Liver (tissue), 9 donors: ENCODE data around the gene KCNIP4. TPM values are rescaled to one million over a fixed set of nuclear protein-coding genes. Genes with fewer than 3 reads are reported as not detected.

Experiments used
- DNase-seq: peaks from one replicate; pipeline ENCODE4 v3.0.0-alpha.2; 2017; ENCODE audit warnings: low spot score
- H3K27ac ChIP-seq, 2 donors: one replicate each; pipeline ENCODE4 v1.7.0; 2013; ENCODE audit warnings: inconsistent platforms in 2 of 2, low read length in 2 of 2, control low read depth in 1 of 2, low read depth in 1 of 2, mild to moderate bottlenecking in 1 of 2
- H3K27me3 ChIP-seq, 4 donors: one replicate each; pipeline versions ENCODE4 v1.6.1 to v1.7.0; 2013; ENCODE audit warnings: low read length in 3 of 4, inconsistent platforms in 1 of 4, mild to moderate bottlenecking in 1 of 4, moderate library complexity in 1 of 4; ENCODE audit not compliant: control insufficient read depth in 4 of 4, insufficient read depth in 4 of 4
- H3K36me3 ChIP-seq, 4 donors: one replicate each; pipeline versions ENCODE4 v1.6.1 to v1.7.0; 2013; ENCODE audit warnings: low read length in 3 of 4, mild to moderate bottlenecking in 3 of 4, low read depth in 1 of 4, moderate library complexity in 1 of 4; ENCODE audit not compliant: control insufficient read depth in 4 of 4, insufficient read depth in 3 of 4
- H3K4me1 ChIP-seq, 4 donors: one replicate each; pipeline versions ENCODE4 v1.6.1 to v1.7.0; 2013; ENCODE audit warnings: low read length in 3 of 4, mild to moderate bottlenecking in 3 of 4, moderate library complexity in 1 of 4; ENCODE audit not compliant: control insufficient read depth in 4 of 4, insufficient read depth in 4 of 4
- H3K4me3 ChIP-seq, 3 donors: one replicate each; pipeline versions ENCODE4 v1.6.1 to v1.7.0; 2013; ENCODE audit warnings: low read length in 3 of 3, control low read depth in 1 of 3, low read depth in 1 of 3, mild to moderate bottlenecking in 1 of 3
- H3K9ac ChIP-seq, 2 donors: one replicate each; pipeline ENCODE4 v1.7.0; 2013; ENCODE audit warnings: low read length in 2 of 2, mild to moderate bottlenecking in 2 of 2, moderate library complexity in 2 of 2, control low read depth in 1 of 2, low read depth in 1 of 2
- H3K9me3 ChIP-seq, 4 donors: one replicate each; pipeline versions ENCODE4 v1.6.1 to v1.7.0; 2013; ENCODE audit warnings: low read length in 3 of 4; ENCODE audit not compliant: control insufficient read depth in 4 of 4
- EGR1 ChIP-seq, 2 donors: IDR thresholded peaks; 2 replicates each; pipeline ENCODE4 v1.6.1; 2016 to 2018; ENCODE audit warnings: antibody characterized with exemption in 2 of 2, low read depth in 2 of 2
- FOXA1 ChIP-seq: IDR thresholded peaks from 2 replicates; pipeline ENCODE4 v1.6.1; 2016; ENCODE audit warnings: antibody characterized with exemption
- FOXA2 ChIP-seq: IDR thresholded peaks from 2 replicates; pipeline ENCODE4 v1.6.1; 2016; ENCODE audit warnings: antibody characterized with exemption
- GABPA ChIP-seq, 2 donors: IDR thresholded peaks in 1 of 2; conservative IDR thresholded peaks in 1 of 2; 2 replicates each; pipeline ENCODE4 v1.6.1; 2016; ENCODE audit warnings: antibody characterized with exemption in 2 of 2, mild to moderate bottlenecking in 1 of 2, moderate library complexity in 1 of 2
- HNF4A ChIP-seq, 2 donors: conservative IDR thresholded peaks; 2 replicates each; pipeline ENCODE4 v1.6.1; 2016; ENCODE audit warnings: antibody characterized with exemption in 2 of 2, mild to moderate bottlenecking in 2 of 2
- HNF4G ChIP-seq: IDR thresholded peaks from 2 replicates; pipeline ENCODE4 v1.6.1; 2016; ENCODE audit warnings: antibody characterized with exemption
- JUND ChIP-seq, 2 donors: IDR thresholded peaks; 2 replicates each; pipeline ENCODE4 v1.6.1; 2016; ENCODE audit warnings: antibody characterized with exemption in 2 of 2
- NR2F2 ChIP-seq: IDR thresholded peaks from 2 replicates; pipeline ENCODE4 v1.6.1; 2016; ENCODE audit warnings: antibody characterized with exemption
- RAD21 ChIP-seq, 2 donors: IDR thresholded peaks; 2 replicates each; pipeline ENCODE4 v1.6.1; 2016; ENCODE audit warnings: antibody characterized with exemption in 2 of 2, mild to moderate bottlenecking in 2 of 2
- RXRA ChIP-seq, 2 donors: IDR thresholded peaks; 2 replicates each; pipeline ENCODE4 v1.6.1; 2017 to 2018; ENCODE audit warnings: antibody characterized with exemption in 2 of 2, mild to moderate bottlenecking in 1 of 2
- SP1 ChIP-seq: IDR thresholded peaks from 2 replicates; pipeline ENCODE4 v1.6.1; 2018; ENCODE audit warnings: antibody characterized with exemption, mild to moderate bottlenecking
- TAF1 ChIP-seq: conservative IDR thresholded peaks from 2 replicates; pipeline ENCODE4 v1.6.1; 2016; ENCODE audit warnings: antibody characterized with exemption, mild to moderate bottlenecking
- YY1 ChIP-seq: IDR thresholded peaks from 2 replicates; pipeline ENCODE4 v1.6.1; 2016; ENCODE audit warnings: antibody characterized with exemption, mild to moderate bottlenecking
- WGBS: extraction: QIAGEN DNeasy Blood & Tissue Kit; methylation state at CpG from one replicate; pipeline ENCODE4 v1.1.7; 2013; 5-methylcytosine and 5-hydroxymethylcytosine counted together
- polyA plus RNA-seq, 2 donors: library from polyadenylated mRNA; stranded (reverse) in 1 of 2; unstranded in 1 of 2; fragments of 200-250 nt in 1 of 2; fragments of >200 nt in 1 of 2; fragmentation: Nextera tagmentation in 1 of 2; extraction: Ambion mirVana in 1 of 2; gene quantifications; one replicate each; pipeline versions ENCODE4 v1.2.1 to v1.2.3, GENCODE V29; 2013 to 2015
- total RNA-seq, 2 donors: library from RNA; depleted of rRNA; stranded (reverse); fragments of >200 nt; gene quantifications; one replicate each; pipeline ENCODE4 v1.2.3, GENCODE V29; 2014
- TF ChIP-seq, protein P1 (sequence below): IDR thresholded peaks from 2 replicates; pipeline ENCODE4 v1.6.1; 2016; ENCODE audit warnings: antibody characterized with exemption
- TF ChIP-seq, protein P2 (sequence below): fragments of 150-350 bp; IDR thresholded peaks from 2 replicates; pipeline ENCODE4 v1.5.1; 2017; ENCODE audit warnings: improper control_type of control experiment, low read depth, low read length; ENCODE audit not compliant: missing input control
- TF ChIP-seq, protein P3 (sequence below): IDR thresholded peaks from 2 replicates; pipeline ENCODE4 v1.6.1; 2016; ENCODE audit warnings: antibody characterized with exemption
- TF ChIP-seq, protein P4 (sequence below): IDR thresholded peaks from 2 replicates; pipeline ENCODE4 v1.6.1; 2016; ENCODE audit warnings: antibody characterized with exemption, mild to moderate bottlenecking
- TF ChIP-seq, protein P5 (sequence below): IDR thresholded peaks from 2 replicates; pipeline ENCODE4 v1.6.1; 2016; ENCODE audit warnings: antibody characterized with exemption
- donor health status: healthy.
- donor health status: healthy.
- donor health status: healthy.
- donor health status: healthy.
- donor health status: healthy.

KCNIP4 gene
- total and polyA plus RNA-seq, 4 donors, result 0.08 to 0.14 TPM; not detected in 2

DNA sequence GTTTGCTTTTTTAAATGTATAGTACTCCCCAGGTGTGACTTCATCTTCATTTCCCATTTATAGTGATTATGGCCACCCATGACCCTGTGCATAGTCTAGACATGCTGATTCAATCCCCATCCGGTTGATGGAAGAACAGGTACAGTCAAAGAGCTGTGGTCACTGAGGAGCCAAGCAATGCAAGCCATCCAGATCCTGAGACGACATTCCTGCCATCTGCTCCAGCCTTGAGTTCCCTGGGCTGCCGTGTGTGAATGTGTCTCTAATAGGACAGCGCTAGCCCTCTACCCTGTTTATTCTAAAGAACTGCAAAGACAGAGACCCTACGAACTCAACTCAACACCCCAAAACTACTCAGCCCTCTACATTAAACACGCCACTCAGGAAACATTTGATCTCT is 1.7 kb downstream of the KCNIP4 start:
- Histone ChIP-seq H3K9me3 (no peaks in the 10 kb centered on the region), H3K36me3 (no peaks in the 10 kb centered on the region), H3K4me3 (no peak overlapping the region), H3K9ac (no peak overlapping the region), H3K4me1 (peaks cover 0 to 6% (median 2%) of the 10 kb centered on the region in 4 donors), H3K27me3 (peaks cover 0 to 11% (median under 1%) of the 10 kb centered on the region in 4 donors), H3K27ac (no peak overlapping the region)
- TF ChIP-seq GABPA (IDR thresholded peaks at IDR 0.05 in 1 of 2, conservative IDR thresholded peaks at IDR 0.05 in 1 of 2) (no peak), HNF4A (conservative IDR thresholded peaks at IDR 0.05) (no peak), FOXA2 (no peak)
- WGBS, result 71% methylated on average over 6 of the region's 6 CpGs
- DNase-seq, result no peak

DNA sequence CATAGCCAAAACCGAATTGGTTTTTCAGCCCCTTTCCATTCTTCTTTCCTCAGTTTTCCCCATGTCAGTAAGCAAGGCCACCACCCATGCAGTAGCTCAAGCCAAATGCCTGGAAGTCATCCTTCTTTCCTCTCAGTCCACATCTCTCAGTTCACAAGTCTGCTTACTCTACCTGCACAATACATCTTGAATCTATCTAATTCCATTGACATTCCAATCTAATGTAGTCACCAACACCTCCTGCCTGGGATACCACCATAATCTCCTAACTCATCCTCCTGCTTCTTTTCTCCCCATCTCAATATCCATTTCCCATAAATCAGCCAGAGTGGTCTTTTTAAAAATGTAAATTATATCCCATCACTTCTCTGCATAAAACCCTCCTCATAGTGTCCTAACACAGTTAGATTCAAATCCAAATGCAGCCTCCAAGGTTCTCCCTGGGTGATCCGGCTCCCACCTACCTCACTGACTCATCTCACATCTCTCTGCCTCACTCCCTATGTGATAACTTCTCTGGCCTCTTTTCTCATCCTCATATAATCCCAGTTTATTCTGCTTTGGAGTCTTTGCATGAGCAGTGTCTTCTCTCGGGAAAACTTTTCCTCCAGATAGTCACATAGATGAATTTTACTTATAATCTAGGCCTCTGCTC is 26.9 kb downstream of the KCNIP4 start:
- no peak for DNase-seq
- Histone ChIP-seq H3K27me3 (peaks cover 0 to 2% (median 0%) of the 10 kb centered on the region in 4 donors), H3K4me3 (no peak overlapping the region), H3K4me1 (no peaks in the 10 kb centered on the region), H3K27ac (no peak overlapping the region), H3K9me3 (no peaks in the 10 kb centered on the region), H3K9ac (no peak overlapping the region), H3K36me3 (no peaks in the 10 kb centered on the region)
- no peak for TF ChIP-seq JUND (IDR thresholded peaks at IDR 0.05)
- TF ChIP-seq, protein P1, sequence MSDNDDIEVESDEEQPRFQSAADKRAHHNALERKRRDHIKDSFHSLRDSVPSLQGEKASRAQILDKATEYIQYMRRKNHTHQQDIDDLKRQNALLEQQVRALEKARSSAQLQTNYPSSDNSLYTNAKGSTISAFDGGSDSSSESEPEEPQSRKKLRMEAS, result no peak
- TF ChIP-seq, protein P2, sequence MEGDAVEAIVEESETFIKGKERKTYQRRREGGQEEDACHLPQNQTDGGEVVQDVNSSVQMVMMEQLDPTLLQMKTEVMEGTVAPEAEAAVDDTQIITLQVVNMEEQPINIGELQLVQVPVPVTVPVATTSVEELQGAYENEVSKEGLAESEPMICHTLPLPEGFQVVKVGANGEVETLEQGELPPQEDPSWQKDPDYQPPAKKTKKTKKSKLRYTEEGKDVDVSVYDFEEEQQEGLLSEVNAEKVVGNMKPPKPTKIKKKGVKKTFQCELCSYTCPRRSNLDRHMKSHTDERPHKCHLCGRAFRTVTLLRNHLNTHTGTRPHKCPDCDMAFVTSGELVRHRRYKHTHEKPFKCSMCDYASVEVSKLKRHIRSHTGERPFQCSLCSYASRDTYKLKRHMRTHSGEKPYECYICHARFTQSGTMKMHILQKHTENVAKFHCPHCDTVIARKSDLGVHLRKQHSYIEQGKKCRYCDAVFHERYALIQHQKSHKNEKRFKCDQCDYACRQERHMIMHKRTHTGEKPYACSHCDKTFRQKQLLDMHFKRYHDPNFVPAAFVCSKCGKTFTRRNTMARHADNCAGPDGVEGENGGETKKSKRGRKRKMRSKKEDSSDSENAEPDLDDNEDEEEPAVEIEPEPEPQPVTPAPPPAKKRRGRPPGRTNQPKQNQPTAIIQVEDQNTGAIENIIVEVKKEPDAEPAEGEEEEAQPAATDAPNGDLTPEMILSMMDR, result no peak
- TF ChIP-seq NR2F2, result no peak
- TF ChIP-seq, protein P3, sequence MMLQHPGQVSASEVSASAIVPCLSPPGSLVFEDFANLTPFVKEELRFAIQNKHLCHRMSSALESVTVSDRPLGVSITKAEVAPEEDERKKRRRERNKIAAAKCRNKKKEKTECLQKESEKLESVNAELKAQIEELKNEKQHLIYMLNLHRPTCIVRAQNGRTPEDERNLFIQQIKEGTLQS, result no peak
- no peak for TF ChIP-seq YY1
- no peak for TF ChIP-seq SP1
- TF ChIP-seq FOXA1, result no peak
- no peak for TF ChIP-seq TAF1
- no peak for TF ChIP-seq HNF4A (conservative IDR thresholded peaks at IDR 0.05)
- TF ChIP-seq EGR1 (IDR thresholded peaks at IDR 0.05; ENCODE audit: low read depth in 2 of 2), result no peak
- no peak for TF ChIP-seq GABPA (IDR thresholded peaks at IDR 0.05 in 1 of 2, conservative IDR thresholded peaks at IDR 0.05 in 1 of 2)
- TF ChIP-seq, protein P4, sequence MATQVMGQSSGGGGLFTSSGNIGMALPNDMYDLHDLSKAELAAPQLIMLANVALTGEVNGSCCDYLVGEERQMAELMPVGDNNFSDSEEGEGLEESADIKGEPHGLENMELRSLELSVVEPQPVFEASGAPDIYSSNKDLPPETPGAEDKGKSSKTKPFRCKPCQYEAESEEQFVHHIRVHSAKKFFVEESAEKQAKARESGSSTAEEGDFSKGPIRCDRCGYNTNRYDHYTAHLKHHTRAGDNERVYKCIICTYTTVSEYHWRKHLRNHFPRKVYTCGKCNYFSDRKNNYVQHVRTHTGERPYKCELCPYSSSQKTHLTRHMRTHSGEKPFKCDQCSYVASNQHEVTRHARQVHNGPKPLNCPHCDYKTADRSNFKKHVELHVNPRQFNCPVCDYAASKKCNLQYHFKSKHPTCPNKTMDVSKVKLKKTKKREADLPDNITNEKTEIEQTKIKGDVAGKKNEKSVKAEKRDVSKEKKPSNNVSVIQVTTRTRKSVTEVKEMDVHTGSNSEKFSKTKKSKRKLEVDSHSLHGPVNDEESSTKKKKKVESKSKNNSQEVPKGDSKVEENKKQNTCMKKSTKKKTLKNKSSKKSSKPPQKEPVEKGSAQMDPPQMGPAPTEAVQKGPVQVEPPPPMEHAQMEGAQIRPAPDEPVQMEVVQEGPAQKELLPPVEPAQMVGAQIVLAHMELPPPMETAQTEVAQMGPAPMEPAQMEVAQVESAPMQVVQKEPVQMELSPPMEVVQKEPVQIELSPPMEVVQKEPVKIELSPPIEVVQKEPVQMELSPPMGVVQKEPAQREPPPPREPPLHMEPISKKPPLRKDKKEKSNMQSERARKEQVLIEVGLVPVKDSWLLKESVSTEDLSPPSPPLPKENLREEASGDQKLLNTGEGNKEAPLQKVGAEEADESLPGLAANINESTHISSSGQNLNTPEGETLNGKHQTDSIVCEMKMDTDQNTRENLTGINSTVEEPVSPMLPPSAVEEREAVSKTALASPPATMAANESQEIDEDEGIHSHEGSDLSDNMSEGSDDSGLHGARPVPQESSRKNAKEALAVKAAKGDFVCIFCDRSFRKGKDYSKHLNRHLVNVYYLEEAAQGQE, result no peak
- TF ChIP-seq, protein P5, sequence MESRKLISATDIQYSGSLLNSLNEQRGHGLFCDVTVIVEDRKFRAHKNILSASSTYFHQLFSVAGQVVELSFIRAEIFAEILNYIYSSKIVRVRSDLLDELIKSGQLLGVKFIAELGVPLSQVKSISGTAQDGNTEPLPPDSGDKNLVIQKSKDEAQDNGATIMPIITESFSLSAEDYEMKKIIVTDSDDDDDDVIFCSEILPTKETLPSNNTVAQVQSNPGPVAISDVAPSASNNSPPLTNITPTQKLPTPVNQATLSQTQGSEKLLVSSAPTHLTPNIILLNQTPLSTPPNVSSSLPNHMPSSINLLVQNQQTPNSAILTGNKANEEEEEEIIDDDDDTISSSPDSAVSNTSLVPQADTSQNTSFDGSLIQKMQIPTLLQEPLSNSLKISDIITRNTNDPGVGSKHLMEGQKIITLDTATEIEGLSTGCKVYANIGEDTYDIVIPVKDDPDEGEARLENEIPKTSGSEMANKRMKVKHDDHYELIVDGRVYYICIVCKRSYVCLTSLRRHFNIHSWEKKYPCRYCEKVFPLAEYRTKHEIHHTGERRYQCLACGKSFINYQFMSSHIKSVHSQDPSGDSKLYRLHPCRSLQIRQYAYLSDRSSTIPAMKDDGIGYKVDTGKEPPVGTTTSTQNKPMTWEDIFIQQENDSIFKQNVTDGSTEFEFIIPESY, result no peak
- no peak for TF ChIP-seq HNF4G
- TF ChIP-seq RXRA (IDR thresholded peaks at IDR 0.05), result no peak
- TF ChIP-seq FOXA2, result no peak
- no peak for TF ChIP-seq RAD21 (IDR thresholded peaks at IDR 0.05)
- WGBS, result 48% methylated on average over 3 of the region's 3 CpGs
